A549 (cell line): ENCODE results near the gene HPCAL1. TPM values are rescaled to one million over a fixed set of nuclear protein-coding genes. Genes with fewer than 3 reads are reported as not detected.

Experiments used
- ATAC-seq, 2 experiments: fragments of 200-7000 bp in 1 of 2; fragments of >200 bp in 1 of 2; cut with Nextera tagmentation in 1 of 2; cut with Tn5 transposase in 1 of 2; 3 replicates each; pipeline versions ENCODE4 v1.8.0 to v1.9.1; 2018 to 2020; ENCODE audit warnings: mild to moderate bottlenecking in 1 of 2, moderate library complexity in 1 of 2
- CTCF ChIA-PET: fragments of 300-600 bp; sonication (Branson Sonifier 250); formaldehyde crosslinking; extraction: SDS; loops from one replicate; lab custom pipeline; 2021; ENCODE audit warnings: antibody characterized with exemption, inconsistent platforms; lab: Yijun Ruan, JAX
- POLR2A ChIA-PET: fragments of 350-600 bp; formaldehyde crosslinking; extraction: SDS; loops from one replicate; lab custom pipeline; 2021; ENCODE audit warnings: antibody characterized with exemption, inconsistent platforms; lab: Yijun Ruan, JAX
- DNase-seq, 2 experiments: peaks; one replicate each; pipeline versions ENCODE4 v3.0.0 to v3.0.0-alpha.2; 2011 to 2016; ENCODE audit warnings: low read depth in 1 of 2, low spot score in 1 of 2
- FAIRE-seq: peaks from 2 replicates; lab custom pipeline; 2011; peaks lifted over from hg19 to GRCh38; lab: Jason Lieb, UNC
- H3K27ac ChIP-seq, 2 experiments: fragments of >200 bp; sonication (Bioruptor Twin); formaldehyde crosslinking; 3 replicates each; pipeline ENCODE4 v1.5.1; 2016 to 2017
- H3K4me1 ChIP-seq: fragments of >200 bp; sonication (Bioruptor Twin); formaldehyde crosslinking; 3 replicates; pipeline ENCODE4 v1.6.1; 2016
- H3K4me2 ChIP-seq: fragments of >200 bp; sonication (Bioruptor Twin); formaldehyde crosslinking; 3 replicates; pipeline ENCODE4 v1.6.1; 2016
- H3K4me3 ChIP-seq: fragments of >200 bp; sonication (Bioruptor Twin); formaldehyde crosslinking; 3 replicates; pipeline ENCODE4 v1.5.1; 2016
- H3K9me3 ChIP-seq: fragments of >200 bp; sonication (Bioruptor Twin); formaldehyde crosslinking; 3 replicates; pipeline ENCODE4 v1.6.1; 2016
- CEBPB ChIP-seq, 2 experiments: fragments of >200 bp in 1 of 2; sonication (Bioruptor Twin) in 1 of 2; formaldehyde crosslinking in 1 of 2; IDR thresholded peaks; 2 replicates each; pipeline ENCODE4 v1.6.1; 2012 to 2016
- CHD4 ChIP-seq: fragments of 200-600 bp; sonication (generic); IDR thresholded peaks from 2 replicates; pipeline ENCODE4 v1.6.1; 2016; ENCODE audit warnings: antibody characterized with exemption, mild to moderate bottlenecking, borderline replicate concordance
- E2F6 ChIP-seq: IDR thresholded peaks from 2 replicates; pipeline ENCODE4 v1.6.1; 2012; ENCODE audit warnings: low read depth, borderline replicate concordance
- EHMT2 ChIP-seq: fragments of 200-600 bp; sonication (generic); IDR thresholded peaks from 2 replicates; pipeline ENCODE4 v1.6.1; 2016; ENCODE audit warnings: antibody characterized with exemption, low read depth, mild to moderate bottlenecking, moderate library complexity
- ELK1 ChIP-seq: fragments of 150-350 bp; IDR thresholded peaks from 2 replicates; pipeline ENCODE4 v1.6.1; 2014; ENCODE audit warnings: low read depth, mild to moderate bottlenecking, low read length
- ESRRA ChIP-seq: fragments of 150-350 bp; IDR thresholded peaks from 2 replicates; pipeline ENCODE4 v1.6.1; 2014; ENCODE audit warnings: mild to moderate bottlenecking, low read length, borderline replicate concordance
- FOSL2 ChIP-seq, 2 experiments: fragments of 450-650 bp in 1 of 2; fragments of >200 bp in 1 of 2; sonication (Bioruptor Twin) in 1 of 2; formaldehyde crosslinking; IDR thresholded peaks; 2 replicates each; pipeline versions ENCODE4 v1.5.0 to v1.6.1; 2016 to 2020; ENCODE audit warnings: mild to moderate bottlenecking in 1 of 2, moderate library complexity in 1 of 2
- GATA3 ChIP-seq: IDR thresholded peaks from 2 replicates; pipeline ENCODE4 v1.6.1; 2012; ENCODE audit warnings: borderline replicate concordance
- HOXB13 ChIP-seq: fragments of 250-450 bp; sonication (Bioruptor Pico); IDR thresholded peaks from 2 replicates; pipeline ENCODE4 v1.5.0; 2020; ENCODE audit warnings: low read depth, mild to moderate bottlenecking, moderate library complexity
- JUN ChIP-seq, 2 experiments: fragments of >200 bp; sonication (Bioruptor Twin); formaldehyde crosslinking; IDR thresholded peaks; 2 replicates in 1 of 2; 3 replicates in 1 of 2; pipeline ENCODE4 v1.6.1; 2016 to 2017
- JUNB ChIP-seq: fragments of >200 bp; sonication (Bioruptor Twin); formaldehyde crosslinking; IDR thresholded peaks from 2 replicates; pipeline ENCODE4 v1.6.1; 2016
- KDM5A ChIP-seq: fragments of 200-600 bp; sonication (generic); IDR thresholded peaks from 2 replicates; pipeline ENCODE4 v1.6.1; 2016; ENCODE audit warnings: antibody characterized with exemption, mild to moderate bottlenecking
- MAFK ChIP-seq: fragments of 450-650 bp; IDR thresholded peaks from 2 replicates; pipeline ENCODE4 v1.6.1; 2014; ENCODE audit not compliant: partially characterized antibody
- MAX ChIP-seq: IDR thresholded peaks from 2 replicates; pipeline ENCODE4 v1.6.1; 2012
- NPAS2 ChIP-seq: fragments of 250-450 bp; sonication (Bioruptor Pico); IDR thresholded peaks from 2 replicates; pipeline ENCODE4 v1.8.0; 2022; ENCODE audit warnings: mild to moderate bottlenecking, moderate library complexity, borderline replicate concordance
- NR3C1 ChIP-seq: fragments of >200 bp; sonication (Bioruptor Twin); formaldehyde crosslinking; IDR thresholded peaks from 3 replicates; pipeline ENCODE4 v1.6.1; 2017
- RAD21 ChIP-seq, 2 experiments: fragments of >200 bp in 1 of 2; sonication (Bioruptor Twin) in 1 of 2; formaldehyde crosslinking in 1 of 2; IDR thresholded peaks in 1 of 2; conservative IDR thresholded peaks in 1 of 2; 2 replicates in 1 of 2; 3 replicates in 1 of 2; pipeline ENCODE4 v1.6.1; 2012 to 2018; ENCODE audit warnings: inconsistent platforms in 1 of 2
- RNF2 ChIP-seq: fragments of 200-600 bp; sonication (generic); IDR thresholded peaks from 2 replicates; pipeline ENCODE4 v1.6.1; 2016; ENCODE audit warnings: low read depth, mild to moderate bottlenecking, antibody characterized with exemption, moderate library complexity, borderline replicate concordance
- SMC3 ChIP-seq: fragments of >200 bp; sonication (Bioruptor Twin); formaldehyde crosslinking; IDR thresholded peaks from 3 replicates; pipeline ENCODE4 v1.6.1; 2018; ENCODE audit warnings: inconsistent platforms
- ZFP36 ChIP-seq: fragments of 450-650 bp; IDR thresholded peaks from 2 replicates; pipeline ENCODE4 v1.6.1; 2014; ENCODE audit warnings: borderline replicate concordance; ENCODE audit not compliant: partially characterized antibody
- WGBS: methylation state at CpG from one replicate; pipeline ENCODE4 v1.1.6; 2017; ENCODE audit errors: missing lambda C conversion rate; 5-methylcytosine and 5-hydroxymethylcytosine counted together
- polyA plus RNA-seq, 4 experiments: library from polyadenylated mRNA; depleted of rRNA in 3 of 4; stranded (reverse); fragments of >200 nt; fragmentation: RNase III in 1 of 4; extraction: RNeasy Plus Mini Kit Qiagen cat#74134 plus additional on column Dnase treatment in 1 of 4; gene quantifications; 2 replicates in 3 of 4; 3 replicates in 1 of 4; pipeline ENCODE4 v1.2.3, GENCODE V29; 2011 to 2017
- TF ChIP-seq, protein P1 (sequence below): IDR thresholded peaks from 2 replicates; pipeline ENCODE4 v1.6.1; 2012
- TF ChIP-seq, protein P2 (sequence below): fragments of 200-600 bp; sonication (generic); IDR thresholded peaks from 2 replicates; pipeline ENCODE4 v1.6.1; 2016; ENCODE audit warnings: antibody characterized with exemption, mild to moderate bottlenecking, moderate library complexity

Gene HPCAL1
- polyA plus RNA-seq, 2 of the 4 experiments (the other 2 are of a cell fraction): 44.4 to 66.4 TPM

GRCh38 chr2:10400568-10400977 is 97.9 kb downstream of the HPCAL1 start:
- Histone ChIP-seq H3K27ac (peak overlapping the region; percentile 93 to 95; a peak in 5 of 6 replicates), H3K4me1 (peaks cover 62% of the 10 kb centered on the region), H3K4me2 (no peak overlapping the region), H3K4me3 (no peak overlapping the region), H3K9me3 (no peaks in the 10 kb centered on the region)
- DNase-seq (no peak), ATAC-seq (no peak), FAIRE-seq (no peak)
- ChIA-PET POLR2A (no interaction called here), CTCF (interaction anchor here (1.2 kb wide), 1 partner anchor 9 kb away, joined by 3 read pairs; no protein-coding TSS in a partner anchor)
- WGBS: 96% methylated on average over 11 of the region's 11 CpGs
- TF ChIP-seq MAFK (peak; percentile 21), ESRRA (no peak)

DNA sequence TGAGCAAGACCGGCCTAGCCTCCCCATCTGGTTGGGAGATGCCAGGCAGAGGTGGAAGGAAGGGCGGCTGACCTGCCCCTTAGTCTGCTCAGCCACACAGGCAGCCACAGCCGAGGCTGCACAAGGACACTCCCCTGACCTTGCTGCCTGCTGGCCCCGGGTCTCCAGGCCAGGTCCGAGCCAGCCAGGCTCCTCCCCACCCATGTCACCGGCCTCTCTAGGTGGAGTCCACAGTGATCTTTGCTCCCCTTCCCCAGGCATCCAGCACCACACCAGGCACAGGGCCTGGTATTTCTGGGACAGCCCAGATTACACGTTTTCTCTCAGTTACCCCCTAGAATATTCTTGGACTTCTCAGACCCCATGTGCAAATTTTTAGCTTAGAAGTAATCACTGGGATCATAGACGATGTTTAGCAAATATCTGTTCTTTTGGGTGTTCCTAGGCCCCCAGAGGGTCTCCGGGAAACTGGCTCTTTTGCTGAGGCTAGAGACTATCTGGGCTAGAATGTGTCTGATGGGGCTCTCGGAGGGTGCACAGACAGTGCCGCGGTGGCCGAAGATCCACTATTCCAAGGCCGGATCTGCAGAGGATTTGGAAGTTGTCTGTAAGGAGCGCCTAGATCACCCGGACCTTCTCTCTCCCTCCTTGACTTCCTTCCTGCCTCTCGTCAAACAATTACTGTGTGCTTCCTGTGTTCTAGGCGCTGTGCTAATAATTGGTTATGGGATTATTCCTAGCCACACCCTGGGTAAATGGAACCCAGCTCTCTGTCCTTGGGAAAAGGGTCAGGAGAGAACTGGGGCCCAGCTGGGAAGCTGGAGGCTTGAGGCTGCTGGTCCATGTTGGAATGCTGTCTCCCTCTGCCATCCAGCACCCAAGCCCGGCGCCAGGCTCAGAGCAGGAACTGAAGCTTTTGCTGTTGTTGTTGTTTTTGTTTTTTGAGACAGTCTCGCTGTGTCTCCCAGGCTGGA is 98.6 kb downstream of the HPCAL1 start:
- Histone ChIP-seq H3K4me1 (peaks cover 69% of the 10 kb centered on the region), H3K4me3 (no peak overlapping the region), H3K4me2 (peak overlapping the region; percentile 38), H3K9me3 (no peaks in the 10 kb centered on the region), H3K27ac (peak overlapping the region; percentile 93 to 95)
- DNase-seq (no peak), FAIRE-seq (no peak), ATAC-seq (no peak)
- TF ChIP-seq MAX: 0 out of 2 replicates have a peak, but pooled peaks have one; percentile 23
- TF ChIP-seq, protein P1, sequence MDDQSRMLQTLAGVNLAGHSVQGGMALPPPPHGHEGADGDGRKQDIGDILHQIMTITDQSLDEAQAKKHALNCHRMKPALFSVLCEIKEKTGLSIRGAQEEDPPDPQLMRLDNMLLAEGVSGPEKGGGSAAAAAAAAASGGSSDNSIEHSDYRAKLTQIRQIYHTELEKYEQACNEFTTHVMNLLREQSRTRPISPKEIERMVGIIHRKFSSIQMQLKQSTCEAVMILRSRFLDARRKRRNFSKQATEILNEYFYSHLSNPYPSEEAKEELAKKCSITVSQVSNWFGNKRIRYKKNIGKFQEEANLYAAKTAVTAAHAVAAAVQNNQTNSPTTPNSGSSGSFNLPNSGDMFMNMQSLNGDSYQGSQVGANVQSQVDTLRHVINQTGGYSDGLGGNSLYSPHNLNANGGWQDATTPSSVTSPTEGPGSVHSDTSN: no peak
- POLR2A ChIA-PET: no interaction called here
- CTCF ChIA-PET: interaction anchor here (1.1 kb wide), 1 partner anchor 16 kb away, joined by 3 read pairs; no protein-coding TSS in a partner anchor
- WGBS: 81% methylated on average over 21 of the region's 21 CpGs

DNA sequence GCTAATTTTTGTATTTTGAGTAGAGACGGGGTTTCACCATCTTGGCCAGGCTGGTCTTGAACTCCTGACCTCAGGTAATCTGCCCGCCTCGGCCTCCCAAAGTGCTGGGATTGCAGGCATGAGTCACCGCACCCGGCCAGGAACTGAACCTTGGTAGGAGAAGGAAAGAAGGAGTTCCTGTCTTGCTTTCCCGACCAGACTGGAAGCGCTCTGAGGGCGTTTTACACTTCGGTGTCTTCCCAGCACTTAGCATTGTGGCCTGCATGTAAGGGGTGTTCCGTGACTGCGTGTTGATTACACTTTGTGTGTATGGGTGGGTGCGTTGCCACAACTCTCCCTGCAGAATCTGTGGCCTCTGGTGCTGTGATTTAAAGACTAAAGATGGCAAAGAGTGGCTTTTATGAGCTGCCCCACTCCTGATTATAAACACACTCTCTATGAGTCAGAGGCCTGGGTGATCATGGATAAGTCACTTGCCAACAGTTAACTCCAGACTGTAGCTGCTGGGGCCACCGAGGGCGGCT is 99.4 kb downstream of the HPCAL1 start:
- DNase-seq (peak; percentile 67 to 69), FAIRE-seq (no peak), ATAC-seq (peak in 1 of 2 experiments; percentile 35; a peak in 2 of 6 replicates)
- Histone ChIP-seq H3K27ac (peak overlapping the region; percentile 93 to 95), H3K4me1 (peaks cover 77% of the 10 kb centered on the region), H3K9me3 (no peaks in the 10 kb centered on the region), H3K4me3 (no peak overlapping the region), H3K4me2 (peak overlapping the region; percentile 38)
- POLR2A ChIA-PET: interaction anchor here (1.2 kb wide), 1 partner anchor 99 kb away, joined by 3 read pairs; the partner anchor contains the start of gene HPCAL1
- CTCF ChIA-PET: interaction anchor here (1.1 to 11.5 kb wide), 7 partner anchors 8 to 258 kb away, joined by 3 to 215 read pairs (median 3); partner anchors contain the start of gene HPCAL1
- 43% methylated on average over 14 of the region's 14 CpGs for WGBS
- TF ChIP-seq ESRRA (no peak), RNF2 (no peak), EHMT2 (no peak), GATA3 (0 out of 2 replicates have a peak, but pooled peaks have one; percentile 24), JUN (IDR thresholded peaks at IDR 0.05) (no peak; a peak in 1 of 5 replicates), SMC3 (no peak), KDM5A (no peak), E2F6 (no peak), ELK1 (no peak), MAX (peak; percentile 57), ZFP36 (peak; percentile 12), FOSL2 (IDR thresholded peaks at IDR 0.05) (no peak), FOSL2 (CRISPR knock-in tag; IDR thresholded peaks at IDR 0.05) (peak; percentile 66; the same call in 1 of the 2 replicates), RAD21 (conservative IDR thresholded peaks at IDR 0.05 in 1 of 2, IDR thresholded peaks at IDR 0.05 in 1 of 2) (no peak), JUNB (peak; percentile 63), NPAS2 (CRISPR knock-in tag) (no peak), HOXB13 (CRISPR knock-in tag) (peak; percentile 58; the same call in 1 of the 2 replicates), NR3C1 (no peak), CEBPB (IDR thresholded peaks at IDR 0.05) (0 out of 4 replicates have a peak, but pooled peaks of 1 of the 2 experiments have one; percentile 22), CHD4 (no peak)
- TF ChIP-seq, protein P2, sequence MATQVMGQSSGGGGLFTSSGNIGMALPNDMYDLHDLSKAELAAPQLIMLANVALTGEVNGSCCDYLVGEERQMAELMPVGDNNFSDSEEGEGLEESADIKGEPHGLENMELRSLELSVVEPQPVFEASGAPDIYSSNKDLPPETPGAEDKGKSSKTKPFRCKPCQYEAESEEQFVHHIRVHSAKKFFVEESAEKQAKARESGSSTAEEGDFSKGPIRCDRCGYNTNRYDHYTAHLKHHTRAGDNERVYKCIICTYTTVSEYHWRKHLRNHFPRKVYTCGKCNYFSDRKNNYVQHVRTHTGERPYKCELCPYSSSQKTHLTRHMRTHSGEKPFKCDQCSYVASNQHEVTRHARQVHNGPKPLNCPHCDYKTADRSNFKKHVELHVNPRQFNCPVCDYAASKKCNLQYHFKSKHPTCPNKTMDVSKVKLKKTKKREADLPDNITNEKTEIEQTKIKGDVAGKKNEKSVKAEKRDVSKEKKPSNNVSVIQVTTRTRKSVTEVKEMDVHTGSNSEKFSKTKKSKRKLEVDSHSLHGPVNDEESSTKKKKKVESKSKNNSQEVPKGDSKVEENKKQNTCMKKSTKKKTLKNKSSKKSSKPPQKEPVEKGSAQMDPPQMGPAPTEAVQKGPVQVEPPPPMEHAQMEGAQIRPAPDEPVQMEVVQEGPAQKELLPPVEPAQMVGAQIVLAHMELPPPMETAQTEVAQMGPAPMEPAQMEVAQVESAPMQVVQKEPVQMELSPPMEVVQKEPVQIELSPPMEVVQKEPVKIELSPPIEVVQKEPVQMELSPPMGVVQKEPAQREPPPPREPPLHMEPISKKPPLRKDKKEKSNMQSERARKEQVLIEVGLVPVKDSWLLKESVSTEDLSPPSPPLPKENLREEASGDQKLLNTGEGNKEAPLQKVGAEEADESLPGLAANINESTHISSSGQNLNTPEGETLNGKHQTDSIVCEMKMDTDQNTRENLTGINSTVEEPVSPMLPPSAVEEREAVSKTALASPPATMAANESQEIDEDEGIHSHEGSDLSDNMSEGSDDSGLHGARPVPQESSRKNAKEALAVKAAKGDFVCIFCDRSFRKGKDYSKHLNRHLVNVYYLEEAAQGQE: no peak
